T47D (cell line): Measurements from ENCODE around the gene RNU6-9.
"Not testable (repeated sequence)": the region's sequence is repeated elsewhere in the genome, so short reads cannot be mapped to it uniquely, and the experiment has no call there.

Experiments used
- DNase-seq, 2 experiments: peaks; one replicate each; pipeline versions ENCODE4 v3.0.0 to v3.0.0-alpha.2; 2011 to 2012; ENCODE audit warnings: low read depth in 1 of 2, low spot score in 1 of 2
- JUND ChIP-seq: IDR thresholded peaks from 2 replicates; pipeline ENCODE4 v1.6.1; 2012; ENCODE audit warnings: low read depth
- in situ Hi-C: cut with HindIII; loops from 2 replicates; pipeline ENCODE4 v1.10.0; 2016; ENCODE audit warnings: low sequenced_read_pairs, low pct_unique_long_range_greater_than_20kb

The RNU6-9 gene

GRCh38 chr19:876780-877314 is 16.4 kb upstream of the RNU6-9 start:
- no peak for TF ChIP-seq JUND
- in situ Hi-C loops = no loop called here
- no peak for DNase-seq

DNA sequence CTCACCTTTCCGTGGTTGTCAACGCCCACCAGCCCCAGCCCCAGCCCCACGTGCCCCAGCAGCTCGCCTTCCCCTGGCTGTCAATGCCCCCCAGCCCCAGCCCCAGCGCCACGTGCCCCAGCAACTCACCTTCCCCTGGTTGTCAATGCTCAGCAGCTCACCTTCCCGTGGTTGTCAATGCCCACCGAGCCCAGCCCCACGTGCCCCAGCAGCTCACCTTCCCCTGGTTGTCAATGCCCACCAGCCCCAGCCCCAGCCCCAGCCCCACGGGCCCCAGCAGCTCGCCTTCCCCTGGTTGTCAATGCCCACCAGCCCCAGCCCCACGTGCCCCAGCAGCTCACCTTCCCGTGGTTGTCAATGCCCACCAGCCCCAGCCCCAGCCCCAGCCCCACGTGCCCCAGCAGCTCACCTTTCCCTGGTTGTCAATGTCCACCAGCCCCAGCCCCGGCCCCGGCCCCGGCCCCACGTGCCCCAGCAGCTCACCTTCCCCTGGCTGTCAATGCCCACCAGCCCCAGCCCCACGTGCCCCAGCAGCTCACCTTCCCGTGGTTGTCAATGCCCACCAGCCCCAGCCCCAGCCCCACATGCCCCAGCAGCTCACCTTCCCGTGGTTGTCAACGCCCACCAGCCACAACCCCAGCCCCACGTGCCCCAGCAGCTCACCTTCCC is 15.2 kb upstream of the RNU6-9 start:
- in situ Hi-C loops, DNase-seq: not testable (repeated sequence)

DNA sequence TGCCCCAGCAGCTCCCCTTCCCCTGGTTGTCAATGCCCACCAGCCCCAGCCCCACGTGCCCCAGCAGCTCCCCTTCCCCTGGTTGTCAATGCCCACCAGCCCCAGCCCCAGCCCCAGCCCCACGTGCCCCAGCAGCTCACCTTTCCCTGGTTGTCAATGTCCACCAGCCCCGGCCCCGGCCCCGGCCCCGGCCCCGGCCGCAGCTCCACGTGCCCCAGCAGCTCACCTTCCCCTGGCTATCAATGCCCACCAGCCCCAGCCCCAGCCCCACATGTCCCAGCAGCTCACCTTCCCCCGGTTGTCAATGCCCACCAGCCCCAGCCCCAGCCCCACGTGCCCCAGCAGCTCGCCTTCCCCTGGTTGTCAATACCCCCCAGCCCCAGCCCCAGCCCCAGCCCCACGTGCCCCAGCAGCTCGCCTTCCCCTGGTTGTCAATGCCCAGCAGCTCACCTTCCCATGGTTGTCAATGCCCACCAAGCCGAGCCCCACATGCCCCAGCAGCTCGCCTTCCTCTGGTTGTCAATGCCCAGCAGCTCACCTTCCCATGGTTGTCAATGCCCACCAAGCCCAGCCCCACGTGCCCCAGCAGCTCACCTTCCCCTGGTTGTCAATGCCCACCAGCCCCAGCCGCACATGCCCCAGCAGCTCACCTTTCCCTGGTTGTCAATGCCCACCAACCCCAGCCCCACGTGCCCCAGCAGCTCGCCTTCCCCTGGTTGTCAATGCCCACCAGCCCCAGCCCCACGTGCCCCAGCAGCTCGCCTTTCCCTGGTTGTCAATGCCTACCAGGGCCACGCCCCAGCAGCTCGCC is 14.3 kb upstream of the RNU6-9 start:
- DNase-seq, in situ Hi-C loops: not testable (repeated sequence)

GRCh38 chr19:879711-880438 is 13.4 kb upstream of the RNU6-9 start:
- no peak for DNase-seq
- TF ChIP-seq JUND = no peak
- in situ Hi-C loops = no loop called here

DNA sequence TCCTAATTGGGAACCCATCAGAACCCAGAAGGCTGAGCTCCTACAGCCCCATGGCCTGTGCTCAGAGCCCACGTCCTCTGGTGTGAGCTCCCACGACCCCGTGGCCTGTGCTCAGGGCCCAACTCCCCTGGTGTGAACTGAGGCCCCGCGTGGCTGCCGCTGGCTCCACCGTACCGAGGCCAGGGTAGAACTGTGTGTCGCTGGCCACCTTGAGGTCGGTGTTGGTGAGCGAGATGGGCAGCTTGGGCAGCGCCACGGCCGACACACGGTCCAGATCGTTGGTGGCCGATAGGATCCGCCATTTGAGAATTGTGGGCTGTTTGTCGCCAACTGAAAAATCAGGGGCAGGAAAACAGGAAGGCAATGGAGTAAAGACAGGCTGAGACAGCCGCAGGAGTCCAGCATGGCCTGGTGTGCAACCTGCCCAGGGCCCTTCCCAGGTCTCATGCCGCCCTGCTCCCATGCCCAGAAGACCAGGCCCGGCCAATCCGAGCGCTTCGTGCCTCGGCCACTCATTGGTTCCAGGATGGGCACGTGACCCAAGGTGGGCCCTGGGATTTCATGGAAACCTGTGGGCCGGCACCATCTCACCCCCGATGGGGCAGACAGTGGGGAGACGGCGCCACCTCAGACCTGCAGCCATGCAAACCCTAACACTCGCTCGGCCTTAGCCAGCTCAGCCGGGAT is 11.8 kb upstream of the RNU6-9 start:
- no peak for TF ChIP-seq JUND
- in situ Hi-C loops = no loop called here
- DNase-seq = no peak

DNA sequence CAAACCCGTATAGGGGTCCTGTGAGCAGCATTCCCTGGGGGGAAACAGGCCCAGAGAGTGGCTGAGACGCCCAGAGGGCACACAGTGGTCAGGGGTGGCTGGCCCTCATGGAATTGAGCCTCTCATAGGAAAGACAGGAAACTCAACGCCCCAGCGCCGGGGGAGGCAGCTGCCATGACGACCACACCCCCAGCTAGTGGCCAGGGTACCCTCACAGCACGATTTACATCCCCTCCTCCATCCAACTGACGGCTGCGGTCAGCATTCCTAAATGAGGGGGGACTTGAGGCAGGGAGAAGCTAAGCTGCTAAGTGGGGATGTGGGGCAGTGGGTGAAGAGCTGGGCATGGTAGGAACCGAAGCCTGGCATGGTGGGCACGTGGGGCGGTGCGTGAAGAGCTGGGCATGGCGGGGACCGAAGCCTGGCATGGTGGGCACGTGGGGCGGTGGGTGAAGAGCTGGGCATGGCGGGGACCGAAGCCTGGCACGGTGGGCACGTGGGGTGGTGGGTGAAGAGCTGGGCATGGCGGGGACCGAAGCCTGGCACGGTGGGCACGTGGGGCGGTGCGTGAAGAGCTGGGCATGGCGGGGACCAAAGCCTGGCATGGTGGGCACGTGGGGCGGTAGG is 10.3 kb upstream of the RNU6-9 start:
- DNase-seq = no peak
- in situ Hi-C loops = no loop called here
- no peak for TF ChIP-seq JUND

GRCh38 chr19:883661-884211 is 9.5 kb upstream of the RNU6-9 start:
- in situ Hi-C loops = no loop called here
- DNase-seq = peak; percentile 64 to 79
- TF ChIP-seq JUND = no peak

DNA sequence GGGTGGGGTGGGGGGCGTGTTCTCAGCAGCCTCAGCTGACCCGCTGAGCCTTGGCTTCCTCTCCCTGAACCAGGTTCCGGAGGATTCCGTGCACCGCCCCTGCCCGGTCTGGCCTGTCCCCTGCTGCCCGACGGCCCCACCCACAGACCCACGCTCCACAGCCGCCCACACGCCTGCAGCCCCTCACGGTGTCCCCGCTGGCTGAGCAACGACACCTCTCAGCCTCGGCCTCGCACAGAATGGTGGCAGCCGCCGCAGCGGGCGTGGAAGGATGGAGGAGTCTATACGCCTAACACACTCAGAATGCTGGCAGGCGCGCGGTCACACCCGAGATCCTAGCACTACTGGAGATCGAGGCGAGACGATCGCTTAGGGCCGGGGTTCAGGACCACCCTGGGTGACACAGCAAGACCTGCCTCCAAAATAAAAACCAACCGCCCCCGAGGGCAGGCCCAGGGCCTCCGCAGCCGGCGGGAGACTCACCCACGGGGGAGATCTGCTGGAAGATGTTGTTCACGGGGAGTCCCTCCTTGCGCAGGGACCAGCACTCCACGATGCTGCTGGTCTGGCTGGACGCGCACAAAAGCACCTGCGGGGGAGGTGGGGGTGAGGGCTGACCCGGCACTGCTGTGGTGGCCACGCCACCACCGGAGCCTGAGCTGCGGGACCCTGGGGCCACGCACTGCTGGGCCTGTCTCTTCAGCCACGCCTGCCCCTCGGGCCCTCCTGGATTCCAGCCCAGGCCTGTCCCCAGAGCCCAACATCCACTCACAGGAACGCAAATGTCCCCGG is 8.7 kb upstream of the RNU6-9 start:
- no peak for TF ChIP-seq JUND
- in situ Hi-C loops = no loop called here
- DNase-seq = no peak

DNA sequence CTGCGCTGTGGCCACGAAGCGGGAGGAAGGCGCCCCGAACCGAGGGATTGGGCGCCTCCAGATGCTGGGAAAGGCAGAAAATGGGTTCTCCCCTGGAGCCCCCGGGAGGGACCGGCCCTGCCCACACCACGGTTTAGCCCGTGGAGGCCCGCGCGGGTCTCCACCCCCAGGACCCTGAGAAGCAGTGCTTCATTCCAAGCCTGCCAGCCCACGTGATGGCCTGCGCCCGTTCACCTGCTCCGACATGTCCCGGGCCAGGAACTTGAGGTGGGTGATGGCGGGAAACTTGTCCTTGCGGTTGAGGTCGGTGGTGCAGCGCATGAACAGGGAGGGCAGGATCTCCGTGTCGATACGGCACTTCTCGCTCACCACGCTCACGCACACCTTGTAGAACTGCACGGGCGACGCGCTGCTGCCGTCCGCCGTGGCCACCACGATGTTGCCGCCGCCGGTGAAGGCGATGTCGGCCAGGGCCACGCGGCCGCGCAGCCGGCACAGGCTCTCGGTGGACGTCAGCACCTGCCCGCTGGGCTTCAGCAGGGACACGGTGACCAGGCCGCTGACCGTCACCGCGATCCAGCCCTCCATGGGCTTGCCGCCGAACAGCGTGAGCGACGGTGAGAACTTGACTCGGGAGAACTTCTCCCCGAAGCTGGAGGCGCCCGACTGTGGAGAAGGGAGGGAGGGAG is 7.6 kb upstream of the RNU6-9 start:
- TF ChIP-seq JUND = no peak
- in situ Hi-C loops = no loop called here
- no peak for DNase-seq

- no peak for TF ChIP-seq JUND
- in situ Hi-C loops = no loop called here
- DNase-seq = no peak
Observed at GRCh38 chr19:887072-887471, 6.2 kb upstream of the RNU6-9 start.

DNA sequence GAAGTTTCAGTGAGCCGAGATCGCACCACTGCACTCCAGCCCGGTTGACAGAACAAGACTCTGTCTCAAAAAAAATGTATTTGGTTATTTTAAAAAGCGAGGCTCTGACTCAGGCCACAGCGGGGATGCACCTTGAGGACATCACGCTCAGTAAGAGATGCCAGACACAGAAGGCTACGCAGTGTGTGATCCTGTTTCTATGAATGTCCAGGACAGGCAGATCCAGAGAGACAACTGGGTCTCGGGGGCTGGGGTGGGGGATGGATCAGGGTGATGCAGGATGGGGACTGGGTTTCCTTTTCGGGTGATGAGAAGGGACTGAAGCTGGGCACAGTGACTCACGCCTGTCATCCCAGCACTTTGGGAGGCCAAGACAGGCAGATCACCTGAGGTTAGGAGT is 5.7 kb upstream of the RNU6-9 start:
- in situ Hi-C loops = no loop called here
- DNase-seq = no peak
- TF ChIP-seq JUND = no peak
